Endothelial cell of umbilical vein (primary cell): ENCODE measurements around the gene VARS1.

ENCODE experiments used
- EZH2 ChIP-seq: IDR thresholded peaks from 2 replicates; pipeline ENCODE4 v1.6.1; 2012; ENCODE audit warnings: borderline replicate concordance, low read depth, mild to moderate bottlenecking, moderate library complexity, low read length, inconsistent platforms; ENCODE audit not compliant: severe bottlenecking
- GATA2 ChIP-seq: IDR thresholded peaks from 2 replicates; pipeline ENCODE4 v1.7.0; 2011; ENCODE audit warnings: low read depth, mild to moderate bottlenecking, moderate library complexity, mixed read lengths, low read length; ENCODE audit not compliant: insufficient read length, insufficient read depth
- JUN ChIP-seq: IDR thresholded peaks from 2 replicates; pipeline ENCODE4 v1.6.1; 2011; ENCODE audit warnings: borderline replicate concordance, low read depth; ENCODE audit not compliant: insufficient read length, insufficient read depth
- MYC ChIP-seq: IDR thresholded peaks from one replicate; pipeline ENCODE4 v1.6.1; 2011; ENCODE audit warnings: mild to moderate bottlenecking, low read depth, low read length
- POLR2A ChIP-seq: IDR thresholded peaks from 2 replicates; pipeline ENCODE4 v1.6.1; 2012; ENCODE audit warnings: low read depth, mild to moderate bottlenecking, control low read depth, low read length
- POLR2AphosphoS5 ChIP-seq: IDR thresholded peaks from 2 replicates; pipeline ENCODE4 v1.6.1; 2012; ENCODE audit warnings: low read depth, mild to moderate bottlenecking, control low read depth, low read length, moderate library complexity; ENCODE audit not compliant: insufficient read depth
- TF ChIP-seq, protein P1 (sequence below): IDR thresholded peaks from 2 replicates; pipeline ENCODE4 v1.6.1; 2011; ENCODE audit not compliant: insufficient read depth, insufficient read length
- TF ChIP-seq, protein P2 (sequence below), 2 donors: IDR thresholded peaks; 1 replicate in 1 of 2; 2 replicates in 1 of 2; pipeline ENCODE4 v1.5.1; 2011; ENCODE audit warnings: low read length in 2 of 2, mild to moderate bottlenecking in 2 of 2, moderate library complexity in 2 of 2, control low read depth in 1 of 2, inconsistent platforms in 1 of 2, low read depth in 1 of 2; ENCODE audit not compliant: insufficient read depth in 1 of 2; ENCODE audit errors: extremely low read depth in 1 of 2

DNA sequence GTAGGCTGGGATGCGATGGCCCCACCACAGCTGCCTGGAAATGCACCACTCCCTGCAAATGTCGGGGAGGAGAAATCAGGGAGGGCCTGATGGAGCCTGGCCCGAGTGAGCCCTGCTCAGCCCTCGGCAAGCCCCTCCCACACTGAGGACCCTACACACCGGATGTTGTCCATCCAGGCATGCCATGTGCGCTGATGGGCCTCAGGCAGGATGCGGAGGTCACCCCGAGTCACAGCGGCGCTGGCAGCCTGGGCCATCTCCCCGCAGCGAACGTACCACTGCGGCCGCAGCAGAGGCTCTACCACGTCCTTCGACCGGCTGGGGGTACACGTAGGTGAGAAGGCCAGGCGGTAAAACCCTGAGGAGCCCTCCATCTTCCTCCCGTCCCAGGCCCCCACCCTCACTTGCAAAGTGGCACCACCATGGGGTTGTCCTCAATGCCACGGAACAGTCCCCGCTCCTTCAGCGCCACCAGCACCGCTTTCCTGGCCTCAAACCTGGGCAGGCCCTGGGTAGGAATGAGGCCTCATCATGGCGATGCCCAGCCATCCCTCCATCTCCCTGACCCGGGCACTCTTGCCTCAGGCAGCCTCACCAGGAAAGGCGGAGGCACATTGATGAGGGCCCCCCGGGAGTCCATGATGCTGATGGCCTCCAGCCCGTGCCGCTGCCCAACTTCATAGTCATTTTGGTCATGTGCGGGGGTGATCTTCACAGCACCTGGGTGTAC lies 13.3 kb downstream of the VARS1 start:
- TF ChIP-seq, protein P1, sequence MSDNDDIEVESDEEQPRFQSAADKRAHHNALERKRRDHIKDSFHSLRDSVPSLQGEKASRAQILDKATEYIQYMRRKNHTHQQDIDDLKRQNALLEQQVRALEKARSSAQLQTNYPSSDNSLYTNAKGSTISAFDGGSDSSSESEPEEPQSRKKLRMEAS = no peak
- TF ChIP-seq POLR2A (no peak), EZH2 (no peak), POLR2AphosphoS5 (no peak), MYC (no peak), JUN (no peak), GATA2 (no peak)
- TF ChIP-seq, protein P2, sequence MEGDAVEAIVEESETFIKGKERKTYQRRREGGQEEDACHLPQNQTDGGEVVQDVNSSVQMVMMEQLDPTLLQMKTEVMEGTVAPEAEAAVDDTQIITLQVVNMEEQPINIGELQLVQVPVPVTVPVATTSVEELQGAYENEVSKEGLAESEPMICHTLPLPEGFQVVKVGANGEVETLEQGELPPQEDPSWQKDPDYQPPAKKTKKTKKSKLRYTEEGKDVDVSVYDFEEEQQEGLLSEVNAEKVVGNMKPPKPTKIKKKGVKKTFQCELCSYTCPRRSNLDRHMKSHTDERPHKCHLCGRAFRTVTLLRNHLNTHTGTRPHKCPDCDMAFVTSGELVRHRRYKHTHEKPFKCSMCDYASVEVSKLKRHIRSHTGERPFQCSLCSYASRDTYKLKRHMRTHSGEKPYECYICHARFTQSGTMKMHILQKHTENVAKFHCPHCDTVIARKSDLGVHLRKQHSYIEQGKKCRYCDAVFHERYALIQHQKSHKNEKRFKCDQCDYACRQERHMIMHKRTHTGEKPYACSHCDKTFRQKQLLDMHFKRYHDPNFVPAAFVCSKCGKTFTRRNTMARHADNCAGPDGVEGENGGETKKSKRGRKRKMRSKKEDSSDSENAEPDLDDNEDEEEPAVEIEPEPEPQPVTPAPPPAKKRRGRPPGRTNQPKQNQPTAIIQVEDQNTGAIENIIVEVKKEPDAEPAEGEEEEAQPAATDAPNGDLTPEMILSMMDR (IDR thresholded peaks at IDR 0.05; ENCODE audit: extremely low read depth in 1 of 2, insufficient read depth in 1 of 2, low read depth in 1 of 2, low read length in 2 of 2) = no peak
